Measurements from ENCODE around the gene F7. TPM values are rescaled to one million over a fixed set of nuclear protein-coding genes. Genes with fewer than 3 reads are reported as not detected.

Gene F7
- total and polyA plus RNA-seq, 3 experiments from 2014 or later, result 0.14 to 0.29 (median 0.22) TPM

- Mint-ChIP-seq H3K36me3 (peaks cover 11 to 39% (median 20%) of the 10 kb centered on the region in 3 donors), H3K27me3 (no peaks in the 10 kb centered on the region), H3K27ac (peak overlapping the region in 3 of 8 donors; percentile 29 to 67 (median 52)), H3K4me1 (peaks cover 22 to 55% (median 37%) of the 10 kb centered on the region in 3 donors), H3K9me3 (peaks cover 0 to 7% (median 0%) of the 10 kb centered on the region in 5 donors), H3K4me3 (no peak overlapping the region)
- H3K36me3 ChIP-seq (ENCODE audit: insufficient read depth, low read length), result no peaks in the 10 kb centered on the region
- no peaks in the 10 kb centered on the region for H3K9me3 ChIP-seq (ENCODE audit: low read length)
- no peaks in the 10 kb centered on the region for H3K27me3 ChIP-seq (ENCODE audit: insufficient read depth, low read length, poor library complexity, severe bottlenecking)
- CTCF ChIA-PET, result no interaction called here
- H3K27ac ChIP-seq (ENCODE audit: low read depth, low read length), result no peak overlapping the region
- no peaks in the 10 kb centered on the region for H3K4me1 ChIP-seq (ENCODE audit: insufficient read depth, low read length)
- H3K4me3 ChIP-seq (ENCODE audit: low read length), result no peak overlapping the region
- no peak for DNase-seq
- POLR2A ChIA-PET, result no interaction called here
Observed at GRCh38 chr13:113168211-113168610, 62.6 kb downstream of the F7 start.

GRCh38 chr13:113169277-113170272, 64.0 kb downstream of the F7 start:
- Mint-ChIP-seq H3K4me3 (no peak overlapping the region), H3K27me3 (no peaks in the 10 kb centered on the region), H3K36me3 (peaks cover 11 to 43% (median 22%) of the 10 kb centered on the region in 3 donors), H3K4me1 (peaks cover 20 to 51% (median 33%) of the 10 kb centered on the region in 3 donors), H3K27ac (peak overlapping the region in 3 of 8 donors; percentile 47 to 65 (median 47)), H3K9me3 (peaks cover 0 to 7% (median 0%) of the 10 kb centered on the region in 5 donors)
- no peaks in the 10 kb centered on the region for H3K4me1 ChIP-seq (ENCODE audit: insufficient read depth, low read length)
- ChIA-PET CTCF (interaction anchor here (1.3 kb wide), 1 partner anchor 11 kb away, joined by 3 read pairs; the partner anchor contains the start of gene PROZ), POLR2A (no interaction called here)
- no peak for DNase-seq
- no peaks in the 10 kb centered on the region for H3K36me3 ChIP-seq (ENCODE audit: insufficient read depth, low read length)
- no peak overlapping the region for H3K27ac ChIP-seq (ENCODE audit: low read depth, low read length)
- H3K27me3 ChIP-seq (ENCODE audit: insufficient read depth, low read length, poor library complexity, severe bottlenecking), result no peaks in the 10 kb centered on the region
- no peak overlapping the region for H3K4me3 ChIP-seq (ENCODE audit: low read length)
- H3K9me3 ChIP-seq (ENCODE audit: low read length), result no peaks in the 10 kb centered on the region

Other genes with a start within 250 kb of the F7 start
- gene MCF2L, start 136.6 kb upstream of the F7 start, total RNA-seq, result 1 to 10 TPM; 9.1 to 9.6 TPM
- gene MCF2L, start 136.6 kb upstream of the F7 start, polyA plus RNA-seq, result 2.5 TPM
- not detected for gene F10, start 17.0 kb downstream of the F7 start, total RNA-seq
- gene F10, start 17.0 kb downstream of the F7 start, polyA plus RNA-seq, result not detected
- not detected for gene PROZ, start 52.9 kb downstream of the F7 start, total RNA-seq
- gene PROZ, start 52.9 kb downstream of the F7 start, polyA plus RNA-seq, result not detected
- 10 to 100 TPM; 60.1 to 62.3 TPM for gene PCID2, start 102.9 kb downstream of the F7 start, total RNA-seq
- gene PCID2, start 102.9 kb downstream of the F7 start, polyA plus RNA-seq, result 90.4 TPM
- gene CUL4A, start 103.8 kb downstream of the F7 start, total RNA-seq, result 10 to 100 TPM; 82.5 to 87.3 TPM
- 67.4 TPM for gene CUL4A, start 103.8 kb downstream of the F7 start, polyA plus RNA-seq
- gene LAMP1, start 191.4 kb downstream of the F7 start, total RNA-seq, result 100 to 1,000 TPM in 1 of 2 experiments, 10 to 100 TPM in 1; 97.2 to 110 TPM
- 36.6 TPM for gene LAMP1, start 191.4 kb downstream of the F7 start, polyA plus RNA-seq